ENCODE results near the gene FNBP1L. TPM values are rescaled to one million over a fixed set of nuclear protein-coding genes. Genes with fewer than 3 reads are reported as not detected.

The FNBP1L gene
- total and polyA plus RNA-seq, 10 of the 15 experiments (the other 5 are each of a cell fraction or from before 2014, with no cell fraction given) = 0.02 to 0.12 (median 0.07) TPM; not detected in 4

- no peak for TF ChIP-seq KAT2A (conservative IDR thresholded peaks at IDR 0.05; ENCODE audit: control insufficient read depth, low read depth, low read length)
- no peak for TF ChIP-seq MYC (IDR thresholded peaks at IDR 0.05; ENCODE audit: insufficient read depth, insufficient read length, insufficient replicate concordance, low read length, severe bottlenecking)
- TF ChIP-seq RFX5 (IDR thresholded peaks at IDR 0.05; ENCODE audit: low read depth, low read length) = no peak
These were observed 127.8 kb downstream of the FNBP1L start (continued) for GRCh38 chr1:93575621-93576284.

DNA sequence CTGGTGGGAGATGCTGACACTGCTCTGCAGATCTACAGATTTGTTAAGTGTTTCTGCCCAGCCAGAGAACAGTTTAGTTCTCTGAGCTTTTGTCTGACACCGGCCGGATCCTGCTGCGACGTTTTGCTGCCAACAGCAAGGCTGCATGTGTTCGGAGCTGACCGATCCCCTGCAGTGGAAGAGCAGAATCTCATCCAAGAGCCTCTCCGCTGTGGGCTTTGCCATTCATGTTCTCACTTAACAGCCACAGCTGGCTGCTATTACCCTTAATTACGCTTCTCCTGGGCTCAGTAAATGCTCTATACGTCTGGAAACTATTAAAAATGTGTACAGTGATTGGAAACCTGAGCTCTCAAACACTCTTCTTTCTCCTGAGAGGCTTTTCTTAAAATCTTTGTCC, 128.4 kb downstream of the FNBP1L start:
- CTCF ChIA-PET = interaction anchor here (0.6 to 0.8 kb wide), 2 partner anchors 53 to 238 kb away, joined by 3 read pairs; no protein-coding TSS in a partner anchor
- FAIRE-seq (no peak), DNase-seq (ENCODE audit: low read depth, low spot score) (no peak), ATAC-seq (no peak)
- Histone ChIP-seq H4K20me1 (ENCODE audit: control insufficient read depth, insufficient read depth) (no peaks in the 10 kb centered on the region), H3K79me2 (ENCODE audit: control insufficient read depth, insufficient read depth, low read length) (no peaks in the 10 kb centered on the region), H3K36me3 (ENCODE audit: control insufficient read depth in 2 of 2, insufficient read depth in 2 of 2, low read length in 1 of 2) (no peaks in the 10 kb centered on the region; a peak in 1 of 4 replicates), H2AFZ (ENCODE audit: control insufficient read depth, low read depth, low read length) (no peak overlapping the region), H3K27ac (ENCODE audit: control insufficient read depth, insufficient read depth) (no peak overlapping the region), H3K9ac (ENCODE audit: control insufficient read depth, insufficient read depth, low read length) (no peak overlapping the region), H3K9me3 (replicated peaks; ENCODE audit: control insufficient read depth, insufficient read depth, low read length) (no peaks in the 10 kb centered on the region), H3K4me2 (ENCODE audit: control insufficient read depth, insufficient read depth) (no peak overlapping the region), H3K4me3 (no peak overlapping the region), H3K4me1 (ENCODE audit: control insufficient read depth, insufficient read depth, low read length) (no peaks in the 10 kb centered on the region), H3K27me3 (replicated peaks in 1 of 2; ENCODE audit: control insufficient read depth in 2 of 2, insufficient read depth in 2 of 2, low read length in 1 of 2) (no peaks in the 10 kb centered on the region; a peak in 1 of 4 replicates)
- no TSS peak for BruUV-seq (replicated peaks)
- POLR2A ChIA-PET = no interaction called here
- RAD21 ChIA-PET (ENCODE audit: unreplicated experiment) = interaction anchor here (1.0 kb wide), 1 partner anchor 270 kb away, joined by 3 read pairs; no protein-coding TSS in a partner anchor
- SMC1A ChIA-PET (ENCODE audit: uncharacterized antibody, unreplicated experiment) = no interaction called here
- no peak for TF ChIP-seq MTA3 (IDR thresholded peaks at IDR 0.05; ENCODE audit: borderline replicate concordance, low read length)
- no peak for TF ChIP-seq SUZ12 (IDR thresholded peaks at IDR 0.05; ENCODE audit: unreplicated experiment)
- intact Hi-C loops (cut with micrococcal nuclease; ENCODE audit: unreplicated experiment) = no loop called here
- in situ Hi-C loops (cut with MboI) = no loop called here
- 73% methylated on average over 9 of the region's 9 CpGs for WGBS (ENCODE audit: insufficient coverage, insufficient replicate concordance, low lambda C conversion rate, missing lambda C conversion rate)

Measured in GM12878 (cell line).